H1 (cell line): ENCODE measurements around the gene CACNG5. TPM values are rescaled to one million over a fixed set of nuclear protein-coding genes. Genes with fewer than 3 reads are reported as not detected.

Experiments used
- CTCF ChIA-PET: fragments of 300-600 bp; sonication (Branson Sonifier 250); formaldehyde crosslinking; loops from one replicate; lab custom pipeline; 2021; ENCODE audit not compliant: partially characterized antibody; lab: Charles Lee
- POLR2A ChIA-PET: fragments of 300-600 bp; sonication (Branson Sonifier 250); formaldehyde crosslinking; loops from one replicate; lab custom pipeline; 2021; ENCODE audit warnings: inconsistent platforms; ENCODE audit not compliant: partially characterized antibody; lab: Charles Lee
- DNase-seq, 2 experiments: peaks; one replicate each; pipeline versions ENCODE4 v3.0.0 to v3.0.0-alpha.2; 2010 to 2022; ENCODE audit warnings: low spot score in 2 of 2, low read depth in 1 of 2, mixed read lengths in 1 of 2
- FAIRE-seq: peaks from 2 replicates; lab custom pipeline; 2011; peaks lifted over from hg19 to GRCh38; lab: Jason Lieb, UNC
- H2AFZ ChIP-seq: 2 replicates; pipeline ENCODE4 v1.8.1; 2012; ENCODE audit warnings: low read length, inconsistent platforms
- H2AK5ac ChIP-seq: 2 replicates; pipeline ENCODE4 v1.6.1; 2013; ENCODE audit warnings: low read depth, low read length
- H2BK120ac ChIP-seq: replicated peaks from 2 replicates; pipeline ENCODE3; 2013; ENCODE audit warnings: low read depth, low read length, inconsistent platforms
- H2BK12ac ChIP-seq: 2 replicates; pipeline ENCODE4 v1.6.1; 2013; ENCODE audit warnings: low read depth, low read length
- H2BK15ac ChIP-seq: 2 replicates; pipeline ENCODE4 v1.6.1; 2013; ENCODE audit warnings: low read length
- H2BK20ac ChIP-seq: 2 replicates; pipeline ENCODE4 v1.6.1; 2013; ENCODE audit warnings: low read length
- H2BK5ac ChIP-seq: 2 replicates; pipeline ENCODE4 v1.6.1; 2013; ENCODE audit warnings: low read depth, low read length
- H3K14ac ChIP-seq: 2 replicates; pipeline ENCODE4 v1.6.1; 2013; ENCODE audit warnings: inconsistent platforms; ENCODE audit not compliant: insufficient read length
- H3K18ac ChIP-seq: 2 replicates; pipeline ENCODE4 v1.6.1; 2013; ENCODE audit warnings: low read length; ENCODE audit errors: extremely low read depth
- H3K23ac ChIP-seq: 2 replicates; pipeline ENCODE4 v1.6.1; 2013; ENCODE audit warnings: inconsistent platforms; ENCODE audit not compliant: insufficient read length
- H3K23me2 ChIP-seq: 2 replicates; pipeline ENCODE4 v1.6.1; 2013; ENCODE audit warnings: low read depth, low read length
- H3K27ac ChIP-seq: 2 replicates; pipeline ENCODE4 v1.6.1; 2011; ENCODE audit warnings: low read depth, low read length, inconsistent platforms
- H3K27me3 ChIP-seq, 4 experiments: replicated peaks in 1 of 4; 1 replicate in 1 of 4; 2 replicates in 3 of 4; pipeline versions ENCODE4 v1.6.1 to v1.8.1; 2011 to 2013; ENCODE audit warnings: low read length in 3 of 4, mild to moderate bottlenecking in 3 of 4, inconsistent platforms in 2 of 4, mixed read lengths in 2 of 4, moderate library complexity in 1 of 4; ENCODE audit not compliant: control insufficient read depth in 3 of 4, insufficient read depth in 3 of 4; ENCODE audit errors: extremely low read depth in 1 of 4
- H3K36me3 ChIP-seq, 4 experiments: 2 replicates each; pipeline versions ENCODE4 v1.6.1 to v1.8.1; 2011 to 2013; ENCODE audit warnings: mild to moderate bottlenecking in 4 of 4, low read length in 3 of 4, moderate library complexity in 2 of 4, control low read depth in 1 of 4, inconsistent platforms in 1 of 4; ENCODE audit not compliant: insufficient read depth in 4 of 4, control insufficient read depth in 2 of 4
- H3K4ac ChIP-seq: replicated peaks from 2 replicates; pipeline ENCODE3; 2013; ENCODE audit warnings: low read length, low read depth, mixed read lengths, inconsistent platforms; ENCODE audit not compliant: insufficient read length
- H3K4me1 ChIP-seq, 4 experiments: replicated peaks in 1 of 4; 1 replicate in 1 of 4; 2 replicates in 3 of 4; pipeline versions ENCODE4 v1.6.1 to v1.8.1; 2011 to 2013; ENCODE audit warnings: low read length in 3 of 4, inconsistent platforms in 2 of 4, mixed read lengths in 1 of 4; ENCODE audit not compliant: insufficient read depth in 4 of 4, control insufficient read depth in 3 of 4
- H3K4me2 ChIP-seq, 2 experiments: 2 replicates each; pipeline versions ENCODE4 v1.6.1 to v1.8.1; 2011 to 2013; ENCODE audit warnings: low read depth in 2 of 2, low read length in 2 of 2, control low read depth in 1 of 2, inconsistent platforms in 1 of 2, mild to moderate bottlenecking in 1 of 2; ENCODE audit not compliant: insufficient read depth in 1 of 2
- H3K4me3 ChIP-seq, 4 experiments: fragments of 200-600, 300-600 bp in 1 of 4; sonication (generic), shearing (Covaris generic), sonication (Bioruptor Twin) in 1 of 4; 2 replicates each; pipeline versions ENCODE4 v1.5.1 to v1.8.1; 2011 to 2016; ENCODE audit warnings: low read length in 4 of 4, low read depth in 3 of 4, control low read depth in 2 of 4, inconsistent platforms in 2 of 4, mild to moderate bottlenecking in 2 of 4, mixed read lengths in 1 of 4, moderate library complexity in 1 of 4; ENCODE audit not compliant: insufficient read depth in 2 of 4; ENCODE audit errors: extremely low read depth in 1 of 4
- H3K56ac ChIP-seq: replicated peaks from 2 replicates; pipeline ENCODE3; 2013; ENCODE audit warnings: low read depth, mild to moderate bottlenecking, mixed read lengths, low read length, inconsistent platforms; ENCODE audit not compliant: insufficient read length
- H3K79me1 ChIP-seq: 2 replicates; pipeline ENCODE4 v1.6.1; 2013; ENCODE audit warnings: low read depth, low read length, control low read depth
- H3K79me2 ChIP-seq, 2 experiments: 2 replicates each; pipeline versions ENCODE4 v1.6.1 to v1.8.1; 2012 to 2013; ENCODE audit warnings: low read length in 2 of 2, mild to moderate bottlenecking in 2 of 2, inconsistent platforms in 1 of 2; ENCODE audit not compliant: insufficient read depth in 2 of 2, control insufficient read depth in 1 of 2
- H3K9ac ChIP-seq, 4 experiments: replicated peaks in 1 of 4; 1 replicate in 1 of 4; 2 replicates in 3 of 4; pipeline versions ENCODE4 v1.6.1 to v1.8.1; 2011 to 2013; ENCODE audit warnings: low read depth in 3 of 4, low read length in 3 of 4, control low read depth in 2 of 4, mild to moderate bottlenecking in 2 of 4, moderate library complexity in 2 of 4, inconsistent platforms in 1 of 4; ENCODE audit errors: extremely low read depth in 1 of 4
- H3K9me3 ChIP-seq, 2 experiments: 2 replicates each; pipeline versions ENCODE4 v1.6.1 to v1.8.1; 2012 to 2013; ENCODE audit warnings: mild to moderate bottlenecking in 2 of 2, moderate library complexity in 2 of 2, control low read depth in 1 of 2, inconsistent platforms in 1 of 2, low read depth in 1 of 2, low read length in 1 of 2, mixed read lengths in 1 of 2; ENCODE audit not compliant: insufficient read depth in 2 of 2
- H4K20me1 ChIP-seq, 2 experiments: replicated peaks in 1 of 2; 2 replicates each; pipeline versions ENCODE3 to v1.8.1; 2011 to 2013; ENCODE audit warnings: inconsistent platforms in 2 of 2, low read length in 2 of 2, mild to moderate bottlenecking in 1 of 2; ENCODE audit not compliant: insufficient read depth in 2 of 2, control insufficient read depth in 1 of 2
- H4K5ac ChIP-seq: 2 replicates; pipeline ENCODE4 v1.6.1; 2013; ENCODE audit warnings: low read length, low read depth, mixed read lengths, inconsistent platforms; ENCODE audit not compliant: insufficient read length
- H4K8ac ChIP-seq: 2 replicates; pipeline ENCODE4 v1.8.0; 2013; ENCODE audit warnings: mild to moderate bottlenecking, moderate library complexity, low read length, inconsistent platforms; ENCODE audit not compliant: insufficient read depth; ENCODE audit errors: extremely low read depth
- H4K91ac ChIP-seq: replicated peaks from 2 replicates; pipeline ENCODE3; 2013; ENCODE audit warnings: low read length, mixed read lengths, inconsistent platforms; ENCODE audit not compliant: insufficient read length
- ASH2L ChIP-seq: fragments of 200-600, 300-600 bp; sonication (generic); IDR thresholded peaks from one replicate; pipeline ENCODE4 v1.7.1; 2017; ENCODE audit warnings: low read length
- BCL11A ChIP-seq, 2 experiments: IDR thresholded peaks; one replicate each; pipeline ENCODE4 v1.6.1; 2011; ENCODE audit warnings: low read depth in 2 of 2, low read length in 2 of 2, mild to moderate bottlenecking in 2 of 2
- CHD2 ChIP-seq: IDR thresholded peaks from 2 replicates; pipeline ENCODE4 v1.6.1; 2012; ENCODE audit warnings: low read length, improper control_type of control experiment
- EGR1 ChIP-seq: IDR thresholded peaks from 2 replicates; pipeline ENCODE4 v1.6.1; 2011; ENCODE audit warnings: low read depth, low read length, borderline replicate concordance
- FOSL1 ChIP-seq: IDR thresholded peaks from 2 replicates; pipeline ENCODE4 v1.6.1; 2011; ENCODE audit warnings: mild to moderate bottlenecking, low read depth, low read length, moderate library complexity; ENCODE audit not compliant: insufficient read depth
- GABPA ChIP-seq: IDR thresholded peaks from 2 replicates; pipeline ENCODE4 v1.6.1; 2011; ENCODE audit warnings: mild to moderate bottlenecking, low read length, moderate library complexity, borderline replicate concordance; ENCODE audit not compliant: insufficient read depth
- HDAC2 ChIP-seq, 2 experiments: fragments of 300-600 bp in 1 of 2; sonication (generic) in 1 of 2; IDR thresholded peaks; 2 replicates each; pipeline ENCODE4 v1.6.1; 2011 to 2012; ENCODE audit warnings: low read depth in 2 of 2, low read length in 2 of 2, mild to moderate bottlenecking in 2 of 2, moderate library complexity in 2 of 2, borderline replicate concordance in 1 of 2, inconsistent platforms in 1 of 2
- HDAC6 ChIP-seq: IDR thresholded peaks from one replicate; pipeline ENCODE4 v1.7.1; 2012; ENCODE audit warnings: low read depth, mild to moderate bottlenecking, inconsistent platforms, low read length, moderate library complexity
- MAFK ChIP-seq: IDR thresholded peaks from 2 replicates; pipeline ENCODE4 v1.6.1; 2012; ENCODE audit warnings: low read depth, mild to moderate bottlenecking, improper control_type of control experiment, low read length
- RXRA ChIP-seq: IDR thresholded peaks from 2 replicates; pipeline ENCODE4 v1.6.1; 2011; ENCODE audit warnings: low read depth, mild to moderate bottlenecking, low read length, moderate library complexity; ENCODE audit not compliant: insufficient read depth
- TAF7 ChIP-seq: optimal IDR thresholded peaks from 2 replicates; pipeline ENCODE3; 2011; ENCODE audit warnings: low read depth, mild to moderate bottlenecking, inconsistent platforms, low read length, moderate library complexity, borderline replicate concordance
- TEAD4 ChIP-seq: IDR thresholded peaks from 2 replicates; pipeline ENCODE4 v1.6.1; 2012; ENCODE audit warnings: low read depth, low read length, inconsistent platforms, mixed read lengths
- ZNF274 ChIP-seq: IDR thresholded peaks from 2 replicates; pipeline ENCODE4 v1.7.0; 2012; ENCODE audit warnings: low read length, borderline replicate concordance; ENCODE audit errors: extremely low read depth
- WGBS, 2 experiments: shearing (Covaris generic) in 1 of 2; methylation state at CpG; one replicate each; pipeline versions ENCODE4 v1.1.6 to v1.1.7; 2013 to 2015; ENCODE audit warnings: low lambda C conversion rate in 2 of 2, mixed read lengths in 2 of 2, inconsistent platforms in 1 of 2, low coverage in 1 of 2, missing lambda C conversion rate in 1 of 2; ENCODE audit not compliant: insufficient replicate concordance in 2 of 2, insufficient coverage in 1 of 2, insufficient read length in 1 of 2; ENCODE audit errors: extremely low coverage in 1 of 2, missing lambda C conversion rate in 1 of 2; 5-methylcytosine and 5-hydroxymethylcytosine counted together
- polyA plus RNA-seq, 7 experiments: library from polyadenylated mRNA; depleted of rRNA in 3 of 7; stranded (reverse) in 5 of 7; unstranded in 2 of 7; fragments of >200 nt in 5 of 7; fragments of 200-250 nt in 2 of 7; gene quantifications; 1 replicate in 5 of 7; 2 replicates in 1 of 7; 4 replicates in 1 of 7; pipeline versions ENCODE4 v1.2.1 to v1.2.3, GENCODE V29; 2011 to 2013; ENCODE audit warnings: missing spikeins in 2 of 7, mixed read lengths in 2 of 7
- total RNA-seq: library from RNA; stranded (reverse); fragmentation: NEBNext Ultra II Directional; extraction: Animal tissue kit (Norgen Biotek cat#: 25700); gene quantifications from 2 replicates; pipeline ENCODE4 v1.2.1, GENCODE V29; 2021
- TF ChIP-seq, protein P1 (sequence below): IDR thresholded peaks from 2 replicates; pipeline ENCODE4 v1.6.1; 2012; ENCODE audit warnings: inconsistent platforms

Gene CACNG5
- total and polyA plus RNA-seq, 2 of the 8 experiments (the other 6 are each of a cell fraction or from before 2014, with no cell fraction given), result 2.2 to 3.1 TPM

DNA sequence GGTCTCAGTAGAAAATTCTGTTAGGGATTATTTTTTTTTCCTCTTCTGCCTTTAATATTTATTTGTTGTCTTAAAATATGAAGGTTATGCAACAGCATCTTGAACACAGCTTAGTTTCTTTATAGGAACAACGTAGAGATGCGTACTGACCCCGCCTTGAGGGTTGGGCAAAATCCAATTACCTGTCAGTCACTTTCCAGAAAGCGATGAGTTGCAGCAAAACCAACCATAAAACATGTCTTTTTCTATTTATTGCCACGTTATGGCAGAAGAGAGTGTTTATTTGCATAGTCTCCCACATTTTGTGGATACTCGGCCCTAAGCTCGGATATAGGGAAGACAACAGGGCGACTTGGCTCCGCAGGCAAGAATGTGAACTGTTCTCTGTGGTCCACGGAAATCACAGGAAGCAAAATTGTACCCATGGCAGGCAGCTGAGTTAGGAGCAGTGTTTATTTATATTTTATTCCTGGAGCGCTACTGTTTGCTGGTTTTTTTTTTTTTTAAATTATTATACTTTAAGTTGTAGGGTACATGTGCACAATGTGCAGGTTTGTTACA is 44.3 kb upstream of the CACNG5 start:
- Histone ChIP-seq H3K4ac (no peak overlapping the region), H2AFZ (no peak overlapping the region), H3K79me1 (no peaks in the 10 kb centered on the region), H3K27me3 (no peaks in the 10 kb centered on the region), H3K4me2 (no peak overlapping the region), H3K56ac (no peak overlapping the region), H2BK5ac (no peak overlapping the region), H2AK5ac (no peak overlapping the region), H2BK12ac (no peak overlapping the region), H3K27ac (no peak overlapping the region), H3K23ac (no peak overlapping the region), H4K8ac (no peak overlapping the region), H3K79me2 (no peaks in the 10 kb centered on the region), H2BK20ac (no peak overlapping the region), H4K5ac (no peak overlapping the region), H3K4me3 (no peak overlapping the region), H3K9me3 (no peaks in the 10 kb centered on the region), H3K14ac (no peak overlapping the region), H3K4me1 (no peaks in the 10 kb centered on the region; a peak in 1 of 7 replicates), H3K9ac (no peak overlapping the region), H3K36me3 (no peaks in the 10 kb centered on the region; a peak in 1 of 8 replicates), H2BK120ac (no peak overlapping the region), H4K91ac (no peak overlapping the region), H3K23me2 (no peaks in the 10 kb centered on the region), H3K18ac (no peak overlapping the region), H4K20me1 (no peaks in the 10 kb centered on the region), H2BK15ac (no peak overlapping the region)
- POLR2A ChIA-PET, result no interaction called here
- TF ChIP-seq HDAC6 (no peak), ASH2L (no peak), HDAC2 (IDR thresholded peaks at IDR 0.05; ENCODE audit: borderline replicate concordance in 1 of 2, low read depth in 2 of 2, low read length in 2 of 2) (no peak), TAF7 (no peak), ZNF274 (no peak), RXRA (no peak), CHD2 (no peak), EGR1 (no peak), TEAD4 (no peak), MAFK (no peak), FOSL1 (no peak), BCL11A (IDR thresholded peaks at IDR 0.05; ENCODE audit: low read depth in 2 of 2, low read length in 2 of 2) (no peak), GABPA (no peak)
- TF ChIP-seq, protein P1, sequence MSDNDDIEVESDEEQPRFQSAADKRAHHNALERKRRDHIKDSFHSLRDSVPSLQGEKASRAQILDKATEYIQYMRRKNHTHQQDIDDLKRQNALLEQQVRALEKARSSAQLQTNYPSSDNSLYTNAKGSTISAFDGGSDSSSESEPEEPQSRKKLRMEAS, result no peak
- CTCF ChIA-PET, result interaction anchor here (1.4 to 1.5 kb wide), 2 partner anchors 51 to 63 kb away, joined by 3 read pairs; no protein-coding TSS in a partner anchor
- FAIRE-seq (no peak), DNase-seq (no peak)
- 92% methylated on average over 11 of the region's 11 CpGs; no CpG with 5 or more reads in 1 of the 2 experiments for WGBS, 2 experiments
